ENCODE data around the gene ATL2. TPM values are rescaled to one million over a fixed set of nuclear protein-coding genes. Genes with fewer than 3 reads are reported as not detected.

Gene ATL2
- total RNA-seq, 6 experiments from 2014 or later: 21.4 to 28.7 (median 24.4) TPM

DNA sequence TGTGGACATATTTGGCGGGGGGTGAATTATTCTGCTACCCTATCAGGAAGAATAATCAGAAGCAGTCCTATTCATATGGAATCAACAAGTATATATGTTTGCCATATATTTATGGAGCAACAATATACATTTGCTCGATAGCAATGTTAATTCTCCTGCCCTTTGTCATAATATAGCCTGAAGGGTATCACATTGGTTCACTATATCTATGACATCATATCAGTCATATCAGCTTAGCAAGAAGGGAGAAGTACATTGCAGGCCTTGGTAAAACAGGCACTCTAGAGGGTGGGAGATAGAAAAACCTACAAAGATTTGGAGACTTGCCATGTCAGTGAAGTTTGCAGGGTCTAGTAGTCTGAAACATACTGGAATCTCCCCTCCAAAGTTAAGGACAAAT is 128.4 kb downstream of the ATL2 start:
- TF ChIP-seq, protein P1, sequence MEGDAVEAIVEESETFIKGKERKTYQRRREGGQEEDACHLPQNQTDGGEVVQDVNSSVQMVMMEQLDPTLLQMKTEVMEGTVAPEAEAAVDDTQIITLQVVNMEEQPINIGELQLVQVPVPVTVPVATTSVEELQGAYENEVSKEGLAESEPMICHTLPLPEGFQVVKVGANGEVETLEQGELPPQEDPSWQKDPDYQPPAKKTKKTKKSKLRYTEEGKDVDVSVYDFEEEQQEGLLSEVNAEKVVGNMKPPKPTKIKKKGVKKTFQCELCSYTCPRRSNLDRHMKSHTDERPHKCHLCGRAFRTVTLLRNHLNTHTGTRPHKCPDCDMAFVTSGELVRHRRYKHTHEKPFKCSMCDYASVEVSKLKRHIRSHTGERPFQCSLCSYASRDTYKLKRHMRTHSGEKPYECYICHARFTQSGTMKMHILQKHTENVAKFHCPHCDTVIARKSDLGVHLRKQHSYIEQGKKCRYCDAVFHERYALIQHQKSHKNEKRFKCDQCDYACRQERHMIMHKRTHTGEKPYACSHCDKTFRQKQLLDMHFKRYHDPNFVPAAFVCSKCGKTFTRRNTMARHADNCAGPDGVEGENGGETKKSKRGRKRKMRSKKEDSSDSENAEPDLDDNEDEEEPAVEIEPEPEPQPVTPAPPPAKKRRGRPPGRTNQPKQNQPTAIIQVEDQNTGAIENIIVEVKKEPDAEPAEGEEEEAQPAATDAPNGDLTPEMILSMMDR (IDR thresholded peaks at IDR 0.05): no peak
- Mint-ChIP-seq H3K27ac (no peak overlapping the region), H3K4me3 (no peak overlapping the region), H3K4me1 (ENCODE audit: low read depth) (peaks cover 6% of the 10 kb centered on the region; the same call in 1 of the 2 replicates), H3K36me3 (ENCODE audit: low read depth) (no peaks in the 10 kb centered on the region), H3K9me3 (no peaks in the 10 kb centered on the region), H3K27me3 (ENCODE audit: insufficient read depth) (peaks cover 19% of the 10 kb centered on the region)
- no peak for DNase-seq

DNA sequence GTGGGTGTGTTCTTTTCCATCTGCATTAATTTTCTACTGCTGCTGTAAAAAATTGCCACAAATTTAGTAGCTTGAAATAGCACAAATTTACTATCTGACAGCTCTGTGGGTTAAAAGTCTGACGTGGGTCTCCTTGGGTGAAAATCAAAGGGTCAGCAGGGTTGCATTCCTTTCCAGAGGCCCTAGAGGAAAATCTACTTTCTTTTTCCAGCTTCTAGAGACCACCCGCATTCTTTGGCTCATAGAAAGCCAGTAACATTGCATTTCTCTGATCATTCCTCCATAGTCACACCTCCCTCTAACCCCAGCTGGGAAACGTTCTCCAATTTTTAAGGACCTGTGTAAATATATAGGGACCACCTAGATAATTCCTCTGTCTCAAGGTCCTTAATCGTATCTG is 128.8 kb downstream of the ATL2 start:
- DNase-seq: no peak
- TF ChIP-seq, protein P1 (IDR thresholded peaks at IDR 0.05): no peak
- Mint-ChIP-seq H3K27me3 (ENCODE audit: insufficient read depth) (peaks cover 19% of the 10 kb centered on the region), H3K9me3 (no peaks in the 10 kb centered on the region), H3K36me3 (ENCODE audit: low read depth) (no peaks in the 10 kb centered on the region), H3K27ac (no peak overlapping the region), H3K4me3 (no peak overlapping the region), H3K4me1 (ENCODE audit: low read depth) (peaks cover 6% of the 10 kb centered on the region; the same call in 1 of the 2 replicates)

DNA sequence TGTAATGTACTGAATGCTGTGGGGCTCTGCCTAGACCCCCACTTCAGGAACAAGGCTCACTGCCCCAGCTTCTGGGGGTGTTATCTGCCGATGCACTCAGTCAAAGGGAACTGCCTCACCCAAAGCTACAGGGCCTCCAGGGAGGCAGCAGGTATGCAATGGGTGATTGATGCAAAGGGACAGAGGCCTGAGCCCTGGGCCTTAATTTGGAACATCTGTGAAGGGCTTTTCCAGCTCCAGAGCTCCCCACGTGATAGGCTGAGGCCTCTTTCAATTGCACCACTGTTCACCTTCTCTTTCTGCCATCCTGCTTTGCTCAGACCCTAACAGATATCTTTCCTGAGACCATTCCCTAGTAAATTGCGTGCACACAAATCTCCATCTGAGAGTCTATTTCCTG is 131.0 kb downstream of the ATL2 start:
- H3K27me3 Mint-ChIP-seq (ENCODE audit: insufficient read depth): peaks cover 28% of the 10 kb centered on the region
- no peak overlapping the region for H3K27ac Mint-ChIP-seq
- H3K9me3 Mint-ChIP-seq: no peaks in the 10 kb centered on the region
- H3K4me3 Mint-ChIP-seq: no peak overlapping the region
- DNase-seq: no peak
- peaks cover 6% of the 10 kb centered on the region; the same call in 1 of the 2 replicates for H3K4me1 Mint-ChIP-seq (ENCODE audit: low read depth)
- no peaks in the 10 kb centered on the region for H3K36me3 Mint-ChIP-seq (ENCODE audit: low read depth)
- TF ChIP-seq, protein P1 (IDR thresholded peaks at IDR 0.05): no peak

DNA sequence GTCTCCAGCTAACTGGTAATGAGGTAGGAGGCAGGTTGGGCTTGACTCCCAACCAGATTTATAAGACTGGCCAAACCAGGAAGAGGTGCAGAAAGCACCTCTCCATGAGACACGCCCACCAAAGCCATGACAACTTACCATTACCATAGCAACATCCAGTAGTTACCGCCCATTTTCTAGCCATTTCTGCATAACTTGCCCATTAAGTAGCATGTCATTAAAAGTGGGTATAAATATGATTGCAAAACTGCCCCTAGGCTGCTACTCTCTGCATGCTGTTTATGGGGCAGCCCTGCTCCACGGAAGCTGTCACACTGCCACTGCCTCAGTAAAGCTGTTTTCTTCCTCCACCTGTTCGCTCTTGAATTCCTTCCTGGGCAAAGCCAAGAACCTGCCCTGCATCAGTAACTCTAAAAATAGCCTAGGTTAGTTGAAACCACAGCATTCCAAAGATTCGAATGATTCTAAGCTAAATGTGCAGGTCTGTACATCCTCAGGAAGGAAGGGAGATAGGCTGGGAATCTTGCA is 131.9 kb downstream of the ATL2 start:
- Mint-ChIP-seq H3K4me1 (ENCODE audit: low read depth) (peaks cover 6% of the 10 kb centered on the region; the same call in 1 of the 2 replicates), H3K4me3 (no peak overlapping the region), H3K27me3 (ENCODE audit: insufficient read depth) (peaks cover 33% of the 10 kb centered on the region), H3K9me3 (no peaks in the 10 kb centered on the region), H3K27ac (no peak overlapping the region), H3K36me3 (ENCODE audit: low read depth) (no peaks in the 10 kb centered on the region)
- TF ChIP-seq, protein P1 (IDR thresholded peaks at IDR 0.05): no peak
- DNase-seq: no peak

DNA sequence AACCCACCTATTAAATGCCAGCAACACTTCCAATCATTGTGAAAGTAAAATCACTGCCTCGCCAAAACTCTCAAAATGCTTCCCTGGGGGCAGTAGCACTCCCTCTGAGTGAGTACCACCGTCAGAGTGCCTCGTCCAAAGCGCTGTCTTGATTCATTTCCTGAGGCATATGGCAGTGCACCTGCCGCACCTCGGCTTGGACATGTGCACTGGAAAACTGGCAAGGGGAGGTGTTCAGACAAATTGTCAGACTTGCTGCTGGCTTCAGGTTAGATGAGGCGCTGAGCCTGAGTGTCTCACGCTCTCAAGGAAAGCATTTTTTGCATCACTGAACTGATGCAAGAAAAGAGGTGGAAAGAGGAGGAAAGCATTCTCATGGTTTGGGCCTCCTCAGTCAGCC is 132.8 kb downstream of the ATL2 start:
- TF ChIP-seq, protein P1 (IDR thresholded peaks at IDR 0.05): no peak
- H3K36me3 Mint-ChIP-seq (ENCODE audit: low read depth): no peaks in the 10 kb centered on the region
- H3K4me1 Mint-ChIP-seq (ENCODE audit: low read depth): peaks cover 6% of the 10 kb centered on the region; the same call in 1 of the 2 replicates
- no peak for DNase-seq
- H3K4me3 Mint-ChIP-seq: no peak overlapping the region
- no peaks in the 10 kb centered on the region for H3K9me3 Mint-ChIP-seq
- H3K27ac Mint-ChIP-seq: no peak overlapping the region
- H3K27me3 Mint-ChIP-seq (ENCODE audit: insufficient read depth): peaks cover 36% of the 10 kb centered on the region

Other genes with a start within 250 kb of the ATL2 start
- 10 to 100 TPM; 45.5 to 57.5 (median 50.2) TPM for gene HNRNPLL, start 225.7 kb upstream of the ATL2 start, total RNA-seq (2021; fragmentation: NEBNext Ultra II Directional; extraction: Animal tissue kit (Norgen Biotek cat#: 25700))